Fibroblast of pulmonary artery (primary cell): ENCODE data around the gene MRAS.

Source experiments
- DNase-seq: peaks from one replicate; pipeline ENCODE4 v3.0.0-alpha.2; 2010; ENCODE audit warnings: low read depth
- H3K4me3 ChIP-seq: replicated peaks from 2 replicates; pipeline ENCODE4 v1.5.1; 2011; ENCODE audit warnings: low read depth, mild to moderate bottlenecking, control low read depth, low read length, moderate library complexity
- CTCF ChIP-seq: IDR thresholded peaks from 2 replicates; pipeline ENCODE4 v1.5.1; 2011; ENCODE audit warnings: mild to moderate bottlenecking, control low read depth, low read length, inconsistent platforms; ENCODE audit errors: missing control alignments

The MRAS gene

DNA sequence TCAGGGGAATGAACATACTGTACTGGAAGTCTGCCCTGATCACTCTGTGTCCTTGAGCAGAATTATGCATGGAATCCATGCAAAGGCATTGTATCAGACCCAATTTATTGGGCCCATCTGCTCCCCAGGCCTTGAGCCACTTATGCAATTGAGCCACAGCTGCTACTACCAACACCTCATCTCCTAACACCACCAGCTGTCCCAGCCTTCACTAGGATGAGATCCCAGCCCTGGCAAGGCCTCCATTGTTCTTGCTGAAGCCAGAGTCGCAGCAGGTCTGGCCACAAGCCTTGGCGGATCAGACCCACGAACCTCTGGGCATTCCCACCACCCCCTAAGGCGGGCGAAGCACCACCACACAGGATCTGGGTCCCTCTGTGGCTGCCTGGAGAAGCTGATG lies 9.6 kb upstream of the MRAS start:
- TF ChIP-seq CTCF: no peak
- no peak overlapping the region for H3K4me3 ChIP-seq
- DNase-seq: no peak

DNA sequence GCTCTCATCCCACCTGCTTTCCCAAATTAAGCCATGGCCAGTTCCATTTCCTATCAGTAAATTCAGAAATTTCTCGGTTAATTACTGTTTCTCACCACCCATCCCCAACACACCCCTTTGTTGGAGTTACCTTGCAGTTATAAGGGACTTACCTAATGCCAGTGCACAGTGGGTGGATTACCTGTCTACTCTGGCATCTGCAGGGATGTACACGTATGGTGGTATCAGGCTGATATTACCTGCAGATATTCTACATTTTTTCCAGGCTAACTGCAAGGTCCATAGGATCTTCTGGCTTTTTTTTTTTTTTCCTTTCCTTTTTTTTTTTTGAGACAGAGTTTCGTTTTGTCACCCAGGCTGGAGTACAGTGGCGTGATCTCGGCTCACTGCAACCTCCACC lies 7.9 kb upstream of the MRAS start:
- no peak overlapping the region for H3K4me3 ChIP-seq
- DNase-seq: no peak
- no peak for TF ChIP-seq CTCF

DNA sequence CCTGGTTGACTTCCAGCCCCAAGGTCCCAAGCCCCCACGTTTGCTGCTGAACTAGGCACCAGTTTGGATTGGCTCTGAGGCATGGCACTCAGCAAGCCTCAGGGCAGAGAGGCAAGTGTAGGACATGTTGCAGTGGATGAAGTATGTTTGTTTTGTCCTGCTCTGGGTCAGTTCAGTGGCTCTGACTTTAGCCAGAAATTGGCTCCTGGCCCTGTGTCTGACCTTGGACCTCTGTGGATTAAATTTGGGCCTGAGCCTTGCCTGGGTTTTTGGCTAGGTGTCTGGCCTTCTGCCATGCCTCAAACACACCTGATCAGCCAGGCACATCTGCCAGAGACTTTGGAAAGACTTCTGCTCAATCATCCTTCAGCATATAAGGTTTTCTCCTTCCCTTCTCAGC lies 3.6 kb upstream of the MRAS start:
- H3K4me3 ChIP-seq: no peak overlapping the region
- no peak for TF ChIP-seq CTCF
- DNase-seq: no peak

DNA sequence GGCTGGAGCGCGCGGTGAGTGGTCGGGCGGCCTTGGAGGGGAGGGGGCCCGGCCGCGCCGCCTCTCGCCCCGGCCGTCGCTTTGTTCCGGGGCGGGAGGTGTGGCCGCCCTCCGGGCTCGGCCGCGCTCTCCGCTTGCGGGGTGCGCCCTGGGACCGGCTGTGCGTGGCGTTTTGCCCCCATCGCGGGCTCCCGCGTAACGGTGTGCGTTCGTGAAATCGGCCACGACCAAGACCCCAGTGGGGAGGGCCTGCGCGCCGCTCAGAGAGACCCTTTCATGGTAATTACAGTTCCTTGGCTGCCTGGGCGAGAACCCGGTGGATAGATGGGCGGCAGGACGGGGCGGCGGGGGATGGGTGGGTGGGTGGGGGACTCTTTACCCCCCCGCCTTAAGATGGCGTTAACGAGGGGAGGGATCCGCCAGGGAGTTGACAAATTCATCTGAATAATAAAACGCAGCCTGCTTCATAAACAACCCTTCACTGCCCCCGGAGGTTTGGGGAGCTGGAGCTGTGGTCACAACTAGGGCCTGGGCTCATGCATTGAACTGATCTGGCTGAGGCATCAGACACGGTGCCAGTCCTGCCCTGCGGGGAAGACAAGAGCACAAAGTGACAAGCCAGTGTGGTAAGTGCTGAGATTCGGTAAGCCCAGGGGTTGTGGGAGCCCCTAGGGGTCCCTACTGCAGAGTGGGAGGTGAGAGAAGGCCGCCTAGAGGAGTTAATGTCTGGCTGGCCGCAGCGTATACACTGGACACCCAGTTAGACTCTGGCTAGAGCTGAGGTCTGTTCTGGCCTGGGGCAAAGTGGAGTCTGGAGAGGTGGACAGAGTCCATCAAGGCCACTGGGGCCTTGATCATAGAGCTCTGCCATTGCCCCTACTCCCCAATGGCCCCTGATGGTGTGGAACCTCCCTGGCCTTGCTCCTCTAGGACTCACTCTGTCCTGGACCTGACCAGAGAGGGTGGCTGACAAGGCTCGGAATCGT lies 668 bp downstream of the MRAS start:
- DNase-seq: peak; percentile 35
- H3K4me3 ChIP-seq: peak overlapping the region; percentile 76
- no peak for TF ChIP-seq CTCF

DNA sequence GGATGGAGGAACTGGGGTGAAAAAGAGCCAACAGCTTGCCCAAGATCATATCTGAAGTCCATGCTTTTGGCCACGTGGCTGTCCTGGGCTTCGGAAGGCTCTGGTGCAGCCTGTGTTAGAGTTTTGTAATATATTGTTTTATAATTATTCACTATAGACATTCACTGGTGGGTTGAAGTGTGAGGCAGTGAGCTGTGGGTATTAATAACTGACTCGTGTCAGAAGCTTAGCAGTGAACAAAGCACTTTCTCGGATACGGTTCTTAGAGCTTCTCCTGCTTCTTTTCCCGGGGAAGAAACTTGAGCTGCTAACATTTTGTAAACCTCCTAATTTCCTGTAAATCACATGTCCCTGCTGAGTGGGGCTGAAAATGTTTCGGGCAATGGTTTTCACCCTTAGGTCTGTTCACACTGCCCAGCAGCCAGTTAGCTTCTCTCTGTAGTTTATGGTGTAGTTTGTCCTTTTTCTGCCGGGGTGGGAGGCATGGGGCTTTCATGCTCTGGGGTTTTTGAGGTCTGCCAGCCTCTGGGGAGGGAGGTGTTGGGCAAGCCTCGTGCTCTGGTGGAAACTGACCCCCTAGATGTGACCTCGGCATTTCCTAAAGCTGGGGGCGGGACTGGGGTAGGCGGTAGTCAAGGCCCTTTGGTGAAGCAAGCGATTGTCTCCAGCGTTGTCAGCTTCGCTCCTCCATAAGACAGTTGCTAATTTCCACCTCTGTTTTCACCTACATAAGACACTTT lies 1.7 kb downstream of the MRAS start:
- peak; percentile 19 for DNase-seq
- peak overlapping the region; percentile 76 for H3K4me3 ChIP-seq
- no peak for TF ChIP-seq CTCF

GRCh38 chr3:138351151-138351550 lies 2.8 kb downstream of the MRAS start:
- no peak for TF ChIP-seq CTCF
- no peak overlapping the region for H3K4me3 ChIP-seq
- DNase-seq: peak; percentile 14
